ENCODE data around the gene UBFD1. TPM values are rescaled to one million over a fixed set of nuclear protein-coding genes. Genes with fewer than 3 reads are reported as not detected.
A peak's percentile ranks its signal among the peaks of the same experiment; 100 is the strongest.
"Not testable (repeated sequence)": the region's sequence is repeated elsewhere in the genome, so short reads cannot be mapped to it uniquely, and the experiment has no call there.

The UBFD1 gene
- total RNA-seq (2014; rRNA removed; shearing (Covaris generic); ENCODE audit: low replicate concordance): 69.9 and 120 TPM in 2 replicates

GRCh38 chr16:23556881-23557778 lies at the start of gene UBFD1, which contains the start of gene EARS2:
UBFD1 (plus strand) TSS chr16:23557727; CDS start chr16:23557743, 16 bp downstream.
EARS2 (minus strand) TSS chr16:23557350; CDS start chr16:23557343, 7 bp downstream.
- in situ Hi-C loops (cut with HindIII; ENCODE audit: low pct_unique_long_range_greater_than_20kb, low sequenced_read_pairs): no loop called here
- peak; percentile 100 for DNase-seq (ENCODE audit: low read depth)

- in situ Hi-C loops (cut with HindIII; ENCODE audit: low pct_unique_long_range_greater_than_20kb, low sequenced_read_pairs): no loop called here
- DNase-seq (ENCODE audit: low read depth): no peak
Observed at GRCh38 chr16:23508589-23509440, 48.7 kb upstream of the UBFD1 start.

- in situ Hi-C loops (cut with HindIII; ENCODE audit: low pct_unique_long_range_greater_than_20kb, low sequenced_read_pairs): no loop called here
- no peak for DNase-seq (ENCODE audit: low read depth)
Observed at GRCh38 chr16:23509441-23509754, 48.1 kb upstream of the UBFD1 start.

GRCh38 chr16:23509782-23510163 lies 47.8 kb upstream of the UBFD1 start:
- in situ Hi-C loops (cut with HindIII; ENCODE audit: low pct_unique_long_range_greater_than_20kb, low sequenced_read_pairs): no loop called here
- no peak for DNase-seq (ENCODE audit: low read depth)

GRCh38 chr16:23510164-23510914 lies 47.2 kb upstream of the UBFD1 start, which contains the start of gene GGA2:
GGA2 (minus strand) TSS chr16:23510494; CDS start chr16:23510411, 83 bp downstream.
- DNase-seq (ENCODE audit: low read depth): peak; percentile 85
- in situ Hi-C loops (cut with HindIII; ENCODE audit: low pct_unique_long_range_greater_than_20kb, low sequenced_read_pairs): no loop called here

- in situ Hi-C loops (cut with HindIII; ENCODE audit: low pct_unique_long_range_greater_than_20kb, low sequenced_read_pairs): not testable (repeated sequence)
Observed at GRCh38 chr16:23510915-23511270, 46.6 kb upstream of the UBFD1 start.

GRCh38 chr16:23511731-23512130 lies 45.8 kb upstream of the UBFD1 start:
- in situ Hi-C loops (cut with HindIII; ENCODE audit: low pct_unique_long_range_greater_than_20kb, low sequenced_read_pairs): no loop called here

More at GRCh38 chr16:23510915-23511270, 46.6 kb upstream of the UBFD1 start:
- not testable (repeated sequence) for DNase-seq (ENCODE audit: low read depth)

GRCh38 chr16:23512168-23512695 lies 45.3 kb upstream of the UBFD1 start:
- in situ Hi-C loops (cut with HindIII; ENCODE audit: low pct_unique_long_range_greater_than_20kb, low sequenced_read_pairs): no loop called here
- DNase-seq (ENCODE audit: low read depth): no peak

More at GRCh38 chr16:23511731-23512130, 45.8 kb upstream of the UBFD1 start:
- DNase-seq (ENCODE audit: low read depth): no peak

- in situ Hi-C loops (cut with HindIII; ENCODE audit: low pct_unique_long_range_greater_than_20kb, low sequenced_read_pairs): no loop called here
- DNase-seq (ENCODE audit: low read depth): no peak
Observed at GRCh38 chr16:23514381-23515152, 43.0 kb upstream of the UBFD1 start.

GRCh38 chr16:23515881-23516280 lies 41.6 kb upstream of the UBFD1 start:
- DNase-seq (ENCODE audit: low read depth): no peak
- in situ Hi-C loops (cut with HindIII; ENCODE audit: low pct_unique_long_range_greater_than_20kb, low sequenced_read_pairs): no loop called here

- no peak for DNase-seq (ENCODE audit: low read depth)
- in situ Hi-C loops (cut with HindIII; ENCODE audit: low pct_unique_long_range_greater_than_20kb, low sequenced_read_pairs): no loop called here
Observed at GRCh38 chr16:23516366-23517137, 41.0 kb upstream of the UBFD1 start.

GRCh38 chr16:23518435-23518891 lies 39.1 kb upstream of the UBFD1 start:
- in situ Hi-C loops (cut with HindIII; ENCODE audit: low pct_unique_long_range_greater_than_20kb, low sequenced_read_pairs): no loop called here
- no peak for DNase-seq (ENCODE audit: low read depth)

- in situ Hi-C loops (cut with HindIII; ENCODE audit: low pct_unique_long_range_greater_than_20kb, low sequenced_read_pairs): no loop called here
- no peak for DNase-seq (ENCODE audit: low read depth)
Observed at GRCh38 chr16:23519282-23519681, 38.2 kb upstream of the UBFD1 start.

- no peak for DNase-seq (ENCODE audit: low read depth)
- in situ Hi-C loops (cut with HindIII; ENCODE audit: low pct_unique_long_range_greater_than_20kb, low sequenced_read_pairs): no loop called here
Observed at GRCh38 chr16:23520500-23520899, 37.0 kb upstream of the UBFD1 start.

- in situ Hi-C loops (cut with HindIII; ENCODE audit: low pct_unique_long_range_greater_than_20kb, low sequenced_read_pairs): no loop called here
- no peak for DNase-seq (ENCODE audit: low read depth)
Observed at GRCh38 chr16:23521037-23521743, 36.3 kb upstream of the UBFD1 start.

GRCh38 chr16:23521965-23522364 lies 35.6 kb upstream of the UBFD1 start:
- in situ Hi-C loops (cut with HindIII; ENCODE audit: low pct_unique_long_range_greater_than_20kb, low sequenced_read_pairs): no loop called here
- no peak for DNase-seq (ENCODE audit: low read depth)

Data from Caki2 (cell line).